ENCODE measurements around the gene ZFPM1.
"Not testable (repeated sequence)": the region's sequence is repeated elsewhere in the genome, so short reads cannot be mapped to it uniquely, and the experiment has no call there.

The ZFPM1 gene

GRCh38 chr16:88511906-88512305 lies 58.8 kb downstream of the ZFPM1 start:
- DNase-seq (ENCODE audit: low read depth, low spot score): no peak

GRCh38 chr16:88512728-88513696 lies 59.9 kb downstream of the ZFPM1 start:
- no peak for DNase-seq (ENCODE audit: low read depth, low spot score)

- DNase-seq (ENCODE audit: low read depth, low spot score): no peak
Measured at GRCh38 chr16:88514070-88514469, 61.0 kb downstream of the ZFPM1 start.

- DNase-seq (ENCODE audit: low read depth, low spot score): no peak
Measured at GRCh38 chr16:88514526-88515232, 61.6 kb downstream of the ZFPM1 start.

- no peak for DNase-seq (ENCODE audit: low read depth, low spot score)
Measured at GRCh38 chr16:88515371-88515770, 62.3 kb downstream of the ZFPM1 start.

GRCh38 chr16:88515925-88516594 lies 63.0 kb downstream of the ZFPM1 start:
- DNase-seq (ENCODE audit: low read depth, low spot score): no peak

GRCh38 chr16:88516601-88517061 lies 63.6 kb downstream of the ZFPM1 start:
- DNase-seq (ENCODE audit: low read depth, low spot score): no peak

- not testable (repeated sequence) for DNase-seq (ENCODE audit: low read depth, low spot score)
Measured at GRCh38 chr16:88517208-88517774, 64.2 kb downstream of the ZFPM1 start.

- not testable (repeated sequence) for DNase-seq (ENCODE audit: low read depth, low spot score)
Measured at GRCh38 chr16:88518411-88519111, 65.5 kb downstream of the ZFPM1 start.

- no peak for DNase-seq (ENCODE audit: low read depth, low spot score)
Measured at GRCh38 chr16:88519240-88519639, 66.2 kb downstream of the ZFPM1 start.

- no peak for DNase-seq (ENCODE audit: low read depth, low spot score)
Measured at GRCh38 chr16:88519938-88520653, 67.0 kb downstream of the ZFPM1 start.

GRCh38 chr16:88521674-88522073 lies 68.6 kb downstream of the ZFPM1 start:
- no peak for DNase-seq (ENCODE audit: low read depth, low spot score)

GRCh38 chr16:88522276-88522949 lies 69.3 kb downstream of the ZFPM1 start:
- no peak for DNase-seq (ENCODE audit: low read depth, low spot score)

GRCh38 chr16:88523309-88524161 lies 70.5 kb downstream of the ZFPM1 start:
- DNase-seq (ENCODE audit: low read depth, low spot score): no peak

GRCh38 chr16:88524274-88524972 lies 71.3 kb downstream of the ZFPM1 start:
- DNase-seq (ENCODE audit: low read depth, low spot score): no peak

GRCh38 chr16:88524973-88525662 lies 72.0 kb downstream of the ZFPM1 start:
- DNase-seq (ENCODE audit: low read depth, low spot score): no peak

- DNase-seq (ENCODE audit: low read depth, low spot score): no peak
Measured at GRCh38 chr16:88525663-88525990, 72.5 kb downstream of the ZFPM1 start.

All from activated naive CD8-positive, alpha-beta T cell treated with anti-CD3 and anti-CD28 coated beads, Interleukin-2, amount 50 U/mL, for 16 hours (primary cell).